GM10266 (cell line): ENCODE measurements around the gene DCLK2.

ENCODE experiments used
- DNase-seq: peaks from one replicate; pipeline ENCODE4 v3.0.0; 2012; ENCODE audit errors: extremely low spot score
- TF ChIP-seq, protein P1 (sequence below): IDR thresholded peaks from 2 replicates; pipeline ENCODE4 v1.5.1; 2012; ENCODE audit warnings: mild to moderate bottlenecking, low read depth; ENCODE audit not compliant: control insufficient read depth, insufficient read depth; ENCODE audit errors: missing control alignments

Gene DCLK2

GRCh38 chr4:150232029-150232428 lies 153.8 kb downstream of the DCLK2 start:
- no peak for DNase-seq
- TF ChIP-seq, protein P1, sequence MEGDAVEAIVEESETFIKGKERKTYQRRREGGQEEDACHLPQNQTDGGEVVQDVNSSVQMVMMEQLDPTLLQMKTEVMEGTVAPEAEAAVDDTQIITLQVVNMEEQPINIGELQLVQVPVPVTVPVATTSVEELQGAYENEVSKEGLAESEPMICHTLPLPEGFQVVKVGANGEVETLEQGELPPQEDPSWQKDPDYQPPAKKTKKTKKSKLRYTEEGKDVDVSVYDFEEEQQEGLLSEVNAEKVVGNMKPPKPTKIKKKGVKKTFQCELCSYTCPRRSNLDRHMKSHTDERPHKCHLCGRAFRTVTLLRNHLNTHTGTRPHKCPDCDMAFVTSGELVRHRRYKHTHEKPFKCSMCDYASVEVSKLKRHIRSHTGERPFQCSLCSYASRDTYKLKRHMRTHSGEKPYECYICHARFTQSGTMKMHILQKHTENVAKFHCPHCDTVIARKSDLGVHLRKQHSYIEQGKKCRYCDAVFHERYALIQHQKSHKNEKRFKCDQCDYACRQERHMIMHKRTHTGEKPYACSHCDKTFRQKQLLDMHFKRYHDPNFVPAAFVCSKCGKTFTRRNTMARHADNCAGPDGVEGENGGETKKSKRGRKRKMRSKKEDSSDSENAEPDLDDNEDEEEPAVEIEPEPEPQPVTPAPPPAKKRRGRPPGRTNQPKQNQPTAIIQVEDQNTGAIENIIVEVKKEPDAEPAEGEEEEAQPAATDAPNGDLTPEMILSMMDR: no peak

DNA sequence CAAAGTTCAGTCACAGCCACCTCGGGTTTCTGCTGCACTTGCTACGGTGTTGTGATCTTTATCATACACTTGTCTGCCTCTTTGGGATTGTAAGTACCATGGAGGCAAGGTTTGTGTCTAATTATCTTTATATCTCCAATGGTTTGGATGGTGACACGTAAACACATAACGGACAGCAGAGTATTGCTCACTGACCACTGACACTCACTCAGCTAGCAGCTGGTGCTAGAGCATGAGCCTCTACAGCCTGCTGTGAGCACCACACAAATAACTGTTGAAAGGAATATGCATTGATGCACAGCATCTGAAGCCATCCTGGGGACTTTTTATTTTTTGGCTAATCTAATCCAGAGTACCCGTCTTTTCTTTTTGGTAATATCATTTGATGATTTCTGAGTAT lies 156.0 kb downstream of the DCLK2 start:
- TF ChIP-seq, protein P1: no peak
- DNase-seq: no peak

DNA sequence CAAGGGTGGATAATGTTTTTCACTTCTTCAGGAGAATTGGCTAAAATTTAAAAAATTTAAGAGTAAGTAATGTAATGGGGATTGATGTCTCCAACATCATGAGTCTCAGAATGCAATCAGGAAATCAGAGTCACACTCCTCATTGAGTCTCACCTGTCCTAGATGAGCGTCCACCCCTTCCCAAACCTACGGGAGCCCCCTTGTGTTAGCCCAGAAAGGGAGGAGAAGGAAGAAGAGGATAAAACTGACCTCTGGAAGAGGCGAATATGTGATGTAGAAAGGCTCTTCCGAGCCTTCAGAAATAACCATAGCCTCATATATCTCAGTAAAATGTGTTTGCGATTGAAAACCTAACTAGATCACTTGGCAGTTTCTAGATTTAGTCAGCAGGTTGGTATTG lies 157.1 kb downstream of the DCLK2 start:
- TF ChIP-seq, protein P1: no peak
- no peak for DNase-seq

GRCh38 chr4:150235808-150236271 lies 157.6 kb downstream of the DCLK2 start:
- TF ChIP-seq, protein P1: no peak
- DNase-seq: no peak

- TF ChIP-seq, protein P1: no peak
- DNase-seq: no peak
These were observed 158.4 kb downstream of the DCLK2 start for GRCh38 chr4:150236626-150237025.

DNA sequence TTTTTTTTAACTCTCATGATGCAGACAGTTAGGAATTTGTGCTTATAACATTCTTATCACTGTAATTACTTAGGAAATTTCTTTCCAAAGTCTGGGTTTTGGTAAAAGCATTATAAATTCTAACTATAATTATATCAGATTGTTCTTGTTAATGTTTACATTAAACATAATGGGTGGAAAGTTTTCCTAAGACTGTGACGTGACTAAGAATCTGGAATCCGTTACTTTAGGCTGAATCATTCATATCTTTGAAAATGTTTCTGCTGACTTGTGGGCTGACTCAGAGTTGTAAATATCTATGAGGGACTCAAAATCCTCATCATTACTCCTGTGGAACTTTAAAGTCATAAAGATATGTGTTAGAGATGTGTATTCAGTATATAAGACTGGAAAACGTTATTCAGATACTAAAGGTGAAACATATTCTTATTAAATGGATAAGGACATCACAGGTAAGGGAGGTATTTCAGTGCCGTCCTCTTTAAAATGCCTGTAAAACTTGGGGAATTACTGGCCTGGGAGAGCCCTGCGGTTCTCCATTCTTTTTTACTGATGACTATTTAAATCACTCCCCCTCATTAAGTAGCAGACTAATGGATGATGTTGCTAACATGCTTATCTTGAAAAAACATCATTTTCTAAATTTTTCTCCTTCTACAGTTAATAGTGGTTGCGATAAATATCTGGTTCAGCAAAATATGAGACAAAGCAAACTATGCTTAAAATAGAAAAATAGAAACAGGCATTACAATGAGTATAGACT lies 159.0 kb downstream of the DCLK2 start:
- no peak for DNase-seq
- TF ChIP-seq, protein P1: no peak

DNA sequence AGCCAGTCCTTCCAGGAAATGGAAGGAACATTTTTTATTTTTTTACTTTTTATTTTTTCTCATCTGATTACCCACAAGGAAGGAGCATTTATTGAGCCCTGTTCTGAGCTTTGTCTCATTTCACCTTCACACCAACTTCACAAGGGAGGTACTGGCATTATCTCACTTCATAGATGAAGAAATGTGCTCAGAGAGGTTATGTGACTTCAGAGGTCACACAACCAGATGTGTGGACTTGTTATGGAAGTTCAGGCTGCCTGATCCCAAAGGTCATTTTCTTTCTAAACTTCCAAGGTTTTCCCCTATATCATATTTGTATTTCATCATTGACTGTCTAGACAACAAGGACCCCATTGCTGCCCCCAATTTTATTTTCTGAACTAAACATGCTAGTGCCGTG lies 160.3 kb downstream of the DCLK2 start:
- TF ChIP-seq, protein P1: no peak
- no peak for DNase-seq
